Hepatocyte (in vitro differentiated cells): ENCODE measurements around the gene SPAG16. TPM values are rescaled to one million over a fixed set of nuclear protein-coding genes. Genes with fewer than 3 reads are reported as not detected.

ENCODE experiments used
- DNase-seq: peaks from one replicate; pipeline ENCODE4 v3.0.0-alpha.2; 2016; ENCODE audit warnings: low spot score
- H2AFZ ChIP-seq: fragments of 200-600 bp; sonication (generic); 2 replicates; pipeline ENCODE4 v1.6.0; 2016; ENCODE audit warnings: antibody characterized with exemption, mild to moderate bottlenecking
- H3K27ac ChIP-seq: fragments of 200-600 bp; sonication (generic); 2 replicates; pipeline ENCODE4 v1.5.1; 2016; ENCODE audit warnings: mild to moderate bottlenecking
- H3K27me3 ChIP-seq: fragments of 200-600 bp; sonication (generic); 2 replicates; pipeline ENCODE4 v1.6.1; 2016
- H3K36me3 ChIP-seq: fragments of 200-600 bp; sonication (generic); replicated peaks from 2 replicates; pipeline ENCODE4 v1.5.1; 2016; ENCODE audit warnings: low read depth; ENCODE audit not compliant: insufficient read depth
- H3K4me1 ChIP-seq: fragments of 200-600 bp; sonication (generic); 2 replicates; pipeline ENCODE4 v1.5.1; 2016; ENCODE audit warnings: mild to moderate bottlenecking, moderate library complexity; ENCODE audit not compliant: insufficient read depth
- H3K4me2 ChIP-seq: fragments of 200-600 bp; sonication (generic); 2 replicates; pipeline ENCODE4 v1.6.0; 2016
- H3K4me3 ChIP-seq: fragments of 200-600 bp; sonication (generic); 2 replicates; pipeline ENCODE4 v1.5.1; 2016; ENCODE audit warnings: mild to moderate bottlenecking
- H3K79me2 ChIP-seq: fragments of 200-600 bp; sonication (generic); 2 replicates; pipeline ENCODE4 v1.6.0; 2017; ENCODE audit warnings: mild to moderate bottlenecking
- H3K9me2 ChIP-seq: fragments of 200-600 bp; sonication (generic); replicated peaks from 2 replicates; pipeline ENCODE4 v1.6.0; 2017; ENCODE audit warnings: mild to moderate bottlenecking; ENCODE audit not compliant: insufficient read depth
- H3K9me3 ChIP-seq: fragments of 200-600 bp; sonication (generic); 2 replicates; pipeline ENCODE4 v1.5.1; 2016; ENCODE audit warnings: low read depth, mild to moderate bottlenecking
- H4K20me1 ChIP-seq: fragments of 200-600 bp; sonication (generic); 2 replicates; pipeline ENCODE4 v1.6.0; 2016; ENCODE audit warnings: mild to moderate bottlenecking; ENCODE audit not compliant: insufficient read depth, poor library complexity, severe bottlenecking
- CTCF ChIP-seq: fragments of 200-600 bp; sonication (generic); IDR thresholded peaks from 2 replicates; pipeline ENCODE4 v1.5.1; 2016; ENCODE audit warnings: antibody characterized with exemption, mild to moderate bottlenecking; ENCODE audit not compliant: poor library complexity
- EZH2 ChIP-seq: fragments of 200-600 bp; sonication (generic); IDR thresholded peaks from 2 replicates; pipeline ENCODE4 v1.6.1; 2016; ENCODE audit warnings: antibody characterized with exemption, mild to moderate bottlenecking, borderline replicate concordance
- EZH2phosphoT487 ChIP-seq: fragments of 200-600 bp; sonication (generic); IDR thresholded peaks from one replicate; pipeline ENCODE4 v1.6.1; 2018; ENCODE audit warnings: antibody characterized with exemption, mild to moderate bottlenecking, low read depth, moderate library complexity; ENCODE audit not compliant: unreplicated experiment, severe bottlenecking
- WGBS: methylation state at CpG from one replicate; pipeline ENCODE4 v1.1.6; 2016; ENCODE audit warnings: low lambda C conversion rate; ENCODE audit errors: missing lambda C conversion rate; 5-methylcytosine and 5-hydroxymethylcytosine counted together
- polyA plus RNA-seq: library from polyadenylated mRNA; unstranded; fragments of >200 nt; fragmentation: Nextera tagmentation; extraction: Ambion mirVana; gene quantifications from 2 replicates; pipeline ENCODE4 v1.2.1, GENCODE V29; 2016
- total RNA-seq: library from RNA; depleted of rRNA; stranded (reverse); fragments of >200 nt; gene quantifications from 2 replicates; pipeline ENCODE4 v1.2.3, GENCODE V29; 2014

Gene SPAG16
- total and polyA plus RNA-seq, 2 experiments from 2014 or later, result 52.1 to 56.9 TPM

GRCh38 chr2:214246417-214246816 lies 962.2 kb downstream of the SPAG16 start:
- Histone ChIP-seq H3K36me3 (no peaks in the 10 kb centered on the region), H3K4me2 (no peak overlapping the region), H3K9me2 (no peaks in the 10 kb centered on the region), H3K27me3 (no peaks in the 10 kb centered on the region), H3K4me3 (no peak overlapping the region), H4K20me1 (no peaks in the 10 kb centered on the region), H3K27ac (no peak overlapping the region), H3K4me1 (no peaks in the 10 kb centered on the region), H2AFZ (no peak overlapping the region), H3K79me2 (no peaks in the 10 kb centered on the region), H3K9me3 (no peaks in the 10 kb centered on the region)
- TF ChIP-seq EZH2phosphoT487, result no peak
- TF ChIP-seq CTCF, result no peak
- TF ChIP-seq EZH2, result no peak
- DNase-seq, result no peak

- no peaks in the 10 kb centered on the region for H3K4me1 ChIP-seq
- H2AFZ ChIP-seq, result no peak overlapping the region
- no peak for DNase-seq
- H3K27me3 ChIP-seq, result no peaks in the 10 kb centered on the region
- no peak for TF ChIP-seq EZH2
- no peak for TF ChIP-seq EZH2phosphoT487
- TF ChIP-seq CTCF, result no peak
- no peak overlapping the region for H3K4me2 ChIP-seq
- no peak overlapping the region for H3K27ac ChIP-seq
- WGBS, result 93% methylated on average over 3 of the region's 3 CpGs
- no peaks in the 10 kb centered on the region for H3K36me3 ChIP-seq
- no peaks in the 10 kb centered on the region for H3K9me3 ChIP-seq
- H4K20me1 ChIP-seq, result no peaks in the 10 kb centered on the region
- H3K9me2 ChIP-seq, result no peaks in the 10 kb centered on the region
- H3K79me2 ChIP-seq, result no peaks in the 10 kb centered on the region
- no peak overlapping the region for H3K4me3 ChIP-seq
Measured at GRCh38 chr2:214247531-214247930, 963.3 kb downstream of the SPAG16 start.

GRCh38 chr2:214255046-214255445 lies 970.8 kb downstream of the SPAG16 start:
- Histone ChIP-seq H3K4me2 (no peak overlapping the region), H2AFZ (no peak overlapping the region), H3K9me3 (no peaks in the 10 kb centered on the region), H3K27ac (no peak overlapping the region), H3K27me3 (no peaks in the 10 kb centered on the region), H4K20me1 (no peaks in the 10 kb centered on the region), H3K4me1 (no peaks in the 10 kb centered on the region), H3K9me2 (no peaks in the 10 kb centered on the region), H3K79me2 (no peaks in the 10 kb centered on the region), H3K4me3 (no peak overlapping the region), H3K36me3 (no peaks in the 10 kb centered on the region)
- 90% methylated on average over 1 of the region's 1 CpG for WGBS
- no peak for DNase-seq
- no peak for TF ChIP-seq EZH2phosphoT487
- TF ChIP-seq EZH2, result no peak
- TF ChIP-seq CTCF, result no peak

GRCh38 chr2:214261683-214262082 lies 977.4 kb downstream of the SPAG16 start:
- no peaks in the 10 kb centered on the region for H4K20me1 ChIP-seq
- 100% methylated on average over 1 of the region's 1 CpG for WGBS
- H3K27ac ChIP-seq, result no peak overlapping the region
- no peak overlapping the region for H2AFZ ChIP-seq
- no peak overlapping the region for H3K4me3 ChIP-seq
- no peaks in the 10 kb centered on the region for H3K79me2 ChIP-seq
- no peaks in the 10 kb centered on the region for H3K27me3 ChIP-seq
- no peak for DNase-seq
- H3K4me1 ChIP-seq, result no peaks in the 10 kb centered on the region
- no peaks in the 10 kb centered on the region for H3K9me2 ChIP-seq
- H3K9me3 ChIP-seq, result no peaks in the 10 kb centered on the region
- no peak for TF ChIP-seq CTCF
- no peak for TF ChIP-seq EZH2phosphoT487
- no peak for TF ChIP-seq EZH2
- H3K4me2 ChIP-seq, result no peak overlapping the region
- H3K36me3 ChIP-seq, result no peaks in the 10 kb centered on the region
